GM13976 (cell line): ENCODE results near the gene TXLNA.

Experiments
- DNase-seq: peaks from one replicate; pipeline ENCODE4 v3.0.0; 2012; ENCODE audit warnings: low spot score
- CTCF ChIP-seq: IDR thresholded peaks from 2 replicates; pipeline ENCODE4 v1.5.1; 2012; ENCODE audit warnings: borderline replicate concordance, mild to moderate bottlenecking; ENCODE audit not compliant: insufficient read depth; ENCODE audit errors: extremely low read depth, missing control alignments, control extremely low read depth
- in situ Hi-C: fragments of 300-500 bp; cut with MboI; formaldehyde crosslinking; loops from one replicate; pipeline ENCODE4 v1.12.0; 2022; ENCODE audit warnings: low sequenced_read_pairs, mixed read lengths, inconsistent platforms; ENCODE audit not compliant: unreplicated experiment

Gene TXLNA

GRCh38 chr1:32246888-32247273 lies 67.4 kb downstream of the TXLNA start, which contains the start of gene FAM167B:
Gene FAM167B (plus strand): TSS chr1:32247222. CDS start chr1:32247422, 200 bp downstream.
- TF ChIP-seq CTCF = no peak
- no peak for DNase-seq
- in situ Hi-C loops = no loop called here

- in situ Hi-C loops = no loop called here
- no peak for TF ChIP-seq CTCF
- no peak for DNase-seq
Observed at GRCh38 chr1:32247452-32247851, 68.0 kb downstream of the TXLNA start.
